Stimulated activated CD4-positive, alpha-beta T cell treated with anti-CD3 and anti-CD28 coated beads, Interleukin-15, amount 100 ng/mL, for 24 hours (primary cell): ENCODE results near the gene TRIM49.
"Not testable (repeated sequence)": the region's sequence is repeated elsewhere in the genome, so short reads cannot be mapped to it uniquely, and the experiment has no call there.

Source experiments
- DNase-seq: peaks from one replicate; pipeline ENCODE4 v3.0.0-alpha.2; 2020

TRIM49 gene, protein sequence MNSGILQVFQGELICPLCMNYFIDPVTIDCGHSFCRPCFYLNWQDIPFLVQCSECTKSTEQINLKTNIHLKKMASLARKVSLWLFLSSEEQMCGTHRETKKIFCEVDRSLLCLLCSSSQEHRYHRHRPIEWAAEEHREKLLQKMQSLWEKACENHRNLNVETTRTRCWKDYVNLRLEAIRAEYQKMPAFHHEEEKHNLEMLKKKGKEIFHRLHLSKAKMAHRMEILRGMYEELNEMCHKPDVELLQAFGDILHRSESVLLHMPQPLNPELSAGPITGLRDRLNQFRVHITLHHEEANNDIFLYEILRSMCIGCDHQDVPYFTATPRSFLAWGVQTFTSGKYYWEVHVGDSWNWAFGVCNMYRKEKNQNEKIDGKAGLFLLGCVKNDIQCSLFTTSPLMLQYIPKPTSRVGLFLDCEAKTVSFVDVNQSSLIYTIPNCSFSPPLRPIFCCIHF

DNA sequence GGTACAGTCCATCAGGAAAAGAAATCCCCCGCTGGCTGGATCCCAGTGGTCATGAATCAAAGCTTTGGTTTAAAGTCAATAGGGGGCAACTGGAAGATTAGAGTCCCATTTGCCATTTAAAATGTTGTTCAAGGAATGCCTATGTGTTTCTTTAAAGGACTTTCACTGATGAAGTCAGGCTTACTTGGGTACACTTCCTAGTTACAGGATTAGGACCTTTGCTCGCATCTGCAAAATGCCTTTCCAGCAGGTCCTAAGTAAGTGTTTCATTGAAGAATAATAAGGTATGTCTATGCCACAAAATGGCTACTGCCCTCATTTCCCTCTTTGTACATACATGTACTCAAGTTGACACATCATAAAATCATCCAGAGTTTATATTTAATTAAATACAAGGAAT, at the start of gene TRIM49:
TRIM49 (minus strand) TSS at position 101 of the 400 bp plus-strand sequence. CDS start 4,106 bp downstream, outside the sequence.
- not testable (repeated sequence) for DNase-seq

DNA sequence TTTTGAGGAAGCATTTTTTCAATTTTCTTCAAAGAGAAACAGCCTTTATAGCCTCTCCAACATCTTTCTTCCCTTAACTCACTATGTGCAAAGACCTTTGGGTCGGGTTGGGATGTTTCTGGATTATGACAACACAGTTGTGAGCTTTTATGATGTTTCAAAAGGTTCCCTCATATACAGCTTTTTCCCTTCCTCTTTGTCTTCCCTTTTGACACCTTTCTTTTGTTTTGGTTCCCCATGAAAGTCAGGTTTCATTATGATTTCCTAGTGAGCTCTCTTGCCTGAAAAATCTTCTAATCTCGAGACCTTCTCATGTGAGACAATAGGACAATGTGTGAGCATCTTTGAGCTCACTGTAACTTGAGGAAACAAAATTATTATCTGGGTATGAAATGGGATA, 18.3 kb upstream of the TRIM49 start:
- not testable (repeated sequence) for DNase-seq

DNA sequence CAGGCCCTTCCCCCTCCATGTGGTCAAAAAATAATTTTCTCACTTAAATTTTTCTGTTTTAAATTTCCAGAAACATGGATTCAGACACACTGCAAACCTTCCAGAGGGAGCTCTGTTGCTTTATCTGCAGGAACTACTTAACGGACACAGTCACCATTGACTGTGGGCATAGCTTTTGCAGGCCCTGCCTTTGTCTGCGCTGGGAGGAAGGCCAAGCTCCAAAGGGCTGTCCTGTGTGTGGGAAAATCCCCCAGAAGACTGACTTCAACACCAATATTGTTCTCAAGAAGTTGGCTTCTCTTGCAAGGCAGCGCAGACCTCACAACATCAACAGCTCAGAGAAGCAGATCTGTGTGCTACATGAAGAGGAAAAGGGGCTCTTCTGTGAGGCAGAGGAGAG, 11.6 kb upstream of the TRIM49 start:
- DNase-seq: not testable (repeated sequence)

DNA sequence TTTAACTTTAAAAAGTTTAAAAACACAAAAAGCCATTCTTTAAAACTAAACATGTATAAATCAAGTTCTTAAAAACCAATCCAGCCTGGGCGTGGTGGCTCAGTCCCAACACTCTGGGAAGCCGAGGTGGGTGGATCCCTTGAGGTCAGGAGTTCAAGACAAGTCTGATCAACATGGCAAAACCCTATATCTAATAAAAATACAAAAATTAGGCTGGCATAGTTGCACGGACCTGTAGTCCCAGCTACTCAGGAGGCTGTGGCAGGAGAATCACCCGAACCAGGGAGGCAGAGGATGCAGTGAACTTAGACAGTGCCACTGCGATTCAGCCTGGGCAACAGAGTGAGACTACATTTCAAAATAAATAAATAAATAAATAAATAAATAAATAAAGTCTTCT, 5.2 kb upstream of the TRIM49 start:
- not testable (repeated sequence) for DNase-seq

DNA sequence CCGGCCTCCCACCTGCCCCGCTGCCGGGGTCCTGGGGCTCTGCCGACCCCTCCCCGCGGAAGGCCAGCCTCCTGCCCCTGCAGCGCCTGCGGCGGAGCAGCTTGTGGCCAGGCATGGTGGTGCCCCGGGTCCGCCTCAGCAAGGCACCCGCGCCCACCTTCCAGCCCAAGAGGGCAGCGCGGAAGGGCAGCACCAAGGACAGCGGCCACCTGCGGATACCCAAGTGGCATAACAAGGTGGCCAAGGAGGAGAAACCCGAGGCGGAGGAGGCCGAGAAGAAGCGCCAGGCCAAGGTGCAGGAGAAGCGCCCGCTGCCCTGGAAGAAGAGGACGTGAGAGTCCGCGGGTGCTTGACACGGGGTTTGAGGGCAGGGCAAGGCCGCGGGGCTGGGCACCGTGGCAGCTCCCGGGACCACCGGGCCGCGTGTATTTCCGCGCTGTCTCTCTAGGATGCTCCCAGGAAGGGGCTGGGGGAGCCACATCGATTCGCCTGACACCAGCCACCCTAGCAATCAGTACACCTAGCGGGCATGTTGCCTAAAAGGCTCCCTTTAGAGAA, 20.8 kb downstream of the TRIM49 start:
- DNase-seq: not testable (repeated sequence)

DNA sequence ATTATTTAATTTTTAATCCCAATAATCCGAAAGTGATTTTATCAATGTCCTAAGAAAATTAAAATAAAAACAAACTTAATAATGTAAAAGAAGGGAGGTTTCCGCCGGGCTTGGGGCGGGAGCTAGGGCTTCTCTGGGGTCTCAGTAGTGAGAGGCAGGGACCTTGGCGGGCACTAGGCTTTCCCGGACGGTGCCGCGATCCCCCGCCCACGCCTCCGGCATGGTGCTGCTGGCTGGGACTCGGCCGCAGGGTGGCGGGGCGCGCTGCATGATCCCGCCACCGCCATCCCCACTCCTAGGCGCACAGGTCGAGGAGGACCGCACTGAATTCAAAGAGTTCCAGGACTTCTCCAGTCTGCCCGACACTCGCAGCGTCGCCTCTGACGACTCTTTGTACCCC, 22.6 kb downstream of the TRIM49 start:
- DNase-seq: not testable (repeated sequence)

DNA sequence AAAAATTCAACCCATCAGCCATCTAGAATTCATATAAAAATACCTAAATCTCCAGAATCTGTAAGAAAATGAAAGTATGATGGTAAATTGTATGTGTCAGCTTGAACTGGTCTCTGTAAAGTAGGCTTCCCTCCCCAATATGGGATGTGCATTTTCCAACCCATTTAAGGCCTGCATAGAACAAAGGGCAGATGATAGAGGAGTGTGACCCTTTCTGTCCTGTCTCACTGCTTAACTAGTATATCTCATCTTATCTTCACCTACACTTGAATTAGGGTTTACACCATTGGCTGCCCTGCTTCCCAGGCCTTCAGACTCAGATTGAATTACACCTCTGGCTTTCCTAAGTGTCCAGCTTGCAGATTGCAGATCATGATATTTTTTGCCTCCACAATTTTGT, 57.6 kb downstream of the TRIM49 start:
- DNase-seq: not testable (repeated sequence)
